T1000 (cell line): ENCODE results near the gene B9D1.

ENCODE experiments used
- DNase-seq: peaks from one replicate; lab custom pipeline; 2025; ENCODE audit warnings: mixed read lengths; lab: John Stamatoyannopoulos, UW

Gene B9D1

DNA sequence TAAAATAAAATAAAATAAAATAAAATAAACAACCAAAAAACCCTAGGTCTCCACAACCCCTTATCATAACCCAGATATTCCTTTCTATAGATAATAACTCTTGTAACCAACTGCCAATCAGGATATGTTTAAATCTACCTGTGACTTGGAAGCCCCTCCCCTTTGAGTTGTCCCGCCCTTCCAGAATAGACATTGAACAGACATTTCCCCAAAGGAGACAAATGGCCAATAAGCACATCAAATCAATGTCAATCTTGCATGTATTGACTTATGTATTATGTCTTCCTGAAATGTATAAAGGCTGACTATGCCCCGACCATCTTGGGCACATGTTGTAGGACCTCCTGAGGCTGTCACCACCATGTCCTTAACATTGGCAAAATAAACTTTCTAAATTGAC is 14.3 kb upstream of the B9D1 start:
- no peak for DNase-seq

DNA sequence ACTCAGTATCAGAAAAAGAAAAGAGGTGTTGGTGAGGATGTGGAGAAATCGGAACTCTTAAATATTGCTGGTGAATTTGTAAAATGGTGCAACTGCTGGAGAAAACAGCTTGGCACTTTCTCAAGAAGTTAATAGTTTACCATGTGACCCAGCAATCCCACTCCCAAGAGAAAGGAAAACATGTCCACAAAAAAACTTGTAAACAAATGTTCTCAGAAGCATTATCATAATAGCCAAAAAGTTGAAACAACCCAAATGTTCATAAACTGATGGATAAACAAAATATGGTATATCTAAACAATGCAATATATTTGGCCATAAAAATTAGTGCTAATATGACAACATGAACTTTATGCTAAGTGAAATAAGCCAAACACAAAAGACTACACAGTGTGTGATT is 13.2 kb upstream of the B9D1 start:
- DNase-seq, result no peak

DNA sequence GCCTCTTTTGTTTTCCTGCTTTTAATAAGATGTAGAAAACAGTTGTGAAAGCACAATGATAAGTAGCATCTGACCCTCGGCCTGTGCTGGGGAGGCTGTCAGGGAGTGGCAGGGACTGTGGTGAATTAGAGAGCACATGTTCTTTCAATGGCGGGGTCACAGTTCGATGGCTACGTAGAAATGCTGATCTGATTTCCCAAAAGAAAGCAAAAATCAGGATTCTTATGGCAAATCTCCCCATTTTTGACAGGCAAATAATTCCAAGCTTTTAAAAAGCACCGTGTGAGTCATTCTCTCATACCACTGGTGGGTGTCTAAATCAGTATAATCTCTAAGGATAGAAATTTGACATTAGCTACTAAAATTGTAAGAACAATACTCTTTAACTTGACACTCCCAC is 11.6 kb upstream of the B9D1 start:
- no peak for DNase-seq

DNA sequence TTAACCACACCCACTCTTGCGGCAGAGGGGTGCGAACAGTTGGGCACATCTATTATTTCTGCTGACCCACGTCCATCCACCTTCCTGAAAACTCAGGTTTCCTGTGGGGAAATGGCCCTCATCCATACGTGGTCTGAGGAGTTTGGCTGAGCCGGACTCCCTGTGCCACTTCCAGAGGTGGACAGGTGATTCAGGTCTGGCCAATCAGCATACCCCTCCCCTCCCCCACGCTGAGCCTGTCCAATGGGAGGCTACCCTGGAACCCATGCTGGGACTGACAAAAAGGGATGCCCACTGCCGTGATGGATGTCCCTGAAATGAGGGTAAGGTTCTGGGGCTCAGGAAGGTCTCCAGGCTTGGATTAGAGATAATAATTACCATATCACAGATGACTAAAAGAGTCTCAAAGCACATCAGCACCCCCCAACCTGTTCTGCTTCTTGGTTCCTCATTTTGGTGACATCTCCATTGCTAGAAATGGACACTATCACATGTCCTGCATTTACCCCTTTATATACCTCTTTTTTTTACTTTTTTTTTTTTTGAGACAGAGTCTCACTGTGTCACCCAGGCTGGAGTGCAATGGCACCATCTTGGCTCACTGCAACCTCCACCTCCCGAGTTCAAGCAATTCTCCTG is 10.5 kb upstream of the B9D1 start:
- DNase-seq, result no peak

DNA sequence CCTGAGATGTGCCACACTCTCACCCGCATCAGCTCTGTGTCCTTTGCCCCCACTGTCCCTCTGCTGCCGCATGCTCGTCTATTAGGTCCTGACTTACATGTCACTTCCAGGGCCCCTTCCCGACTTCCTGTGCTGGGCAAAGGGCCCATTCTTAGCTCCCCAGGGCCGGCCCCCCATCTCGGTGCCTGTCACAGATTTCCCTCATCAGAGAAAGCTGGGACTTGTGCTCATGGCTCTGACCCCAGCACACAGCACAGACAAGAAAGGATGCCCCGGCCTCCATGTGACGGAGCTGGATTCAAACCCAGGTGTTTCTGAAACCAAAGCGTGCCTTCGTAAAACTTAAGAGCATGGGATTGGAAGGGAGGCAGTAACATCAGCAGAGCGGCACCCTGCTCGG is 9.9 kb upstream of the B9D1 start:
- no peak for DNase-seq

DNA sequence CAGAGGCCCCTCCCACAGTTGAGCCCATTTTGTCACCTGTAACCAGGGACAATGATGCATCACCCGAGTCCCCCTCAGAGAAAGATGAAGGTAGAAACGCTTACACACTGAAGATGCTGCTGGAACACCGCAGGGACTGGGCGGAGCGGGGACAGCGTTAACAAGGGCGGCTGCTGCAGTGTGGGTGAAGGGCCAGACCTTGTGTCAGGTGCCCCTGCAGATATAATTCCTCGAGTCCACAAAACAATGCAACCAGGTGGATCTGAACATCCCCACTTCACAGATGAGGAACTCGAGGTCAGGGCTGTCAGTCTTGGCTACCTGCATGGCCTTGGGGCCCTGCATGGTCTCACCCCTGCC is 9.5 kb upstream of the B9D1 start:
- DNase-seq, result no peak

DNA sequence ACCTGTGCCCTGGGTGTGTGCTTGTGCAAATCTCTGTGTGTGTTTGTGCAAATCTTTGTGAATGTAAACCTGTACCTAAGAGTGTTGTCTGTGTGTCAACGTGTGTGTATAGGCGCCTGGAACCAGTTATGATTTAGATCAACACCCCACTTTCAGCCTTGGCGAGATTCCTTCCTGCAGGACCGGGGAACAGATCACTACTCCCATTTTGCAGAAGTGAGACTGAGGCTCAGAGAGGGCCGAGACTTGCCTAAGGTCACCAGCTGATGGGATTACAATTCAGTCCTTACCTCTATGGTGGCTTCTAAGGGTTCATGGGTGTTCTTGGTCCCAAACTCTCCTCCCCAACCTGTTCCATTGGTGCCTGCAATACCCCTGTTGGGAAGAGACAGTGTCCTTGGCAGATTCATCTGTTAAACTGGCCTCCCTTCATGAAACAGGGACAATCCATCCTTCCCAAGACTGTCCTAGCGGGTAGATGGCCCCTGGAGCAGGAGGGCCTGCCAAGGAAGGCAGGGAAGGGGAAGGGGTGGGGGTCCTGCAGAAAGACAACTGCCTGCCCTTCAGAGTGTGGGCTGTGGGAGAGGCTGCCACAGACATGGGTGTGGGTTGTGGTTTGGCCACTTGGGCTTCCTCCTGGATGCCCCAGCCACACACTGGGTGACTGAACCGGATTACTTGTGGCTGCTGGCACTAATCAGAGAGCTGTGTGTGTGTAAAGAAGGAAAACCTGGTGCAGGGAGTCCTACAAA is 8.9 kb upstream of the B9D1 start:
- no peak for DNase-seq

DNA sequence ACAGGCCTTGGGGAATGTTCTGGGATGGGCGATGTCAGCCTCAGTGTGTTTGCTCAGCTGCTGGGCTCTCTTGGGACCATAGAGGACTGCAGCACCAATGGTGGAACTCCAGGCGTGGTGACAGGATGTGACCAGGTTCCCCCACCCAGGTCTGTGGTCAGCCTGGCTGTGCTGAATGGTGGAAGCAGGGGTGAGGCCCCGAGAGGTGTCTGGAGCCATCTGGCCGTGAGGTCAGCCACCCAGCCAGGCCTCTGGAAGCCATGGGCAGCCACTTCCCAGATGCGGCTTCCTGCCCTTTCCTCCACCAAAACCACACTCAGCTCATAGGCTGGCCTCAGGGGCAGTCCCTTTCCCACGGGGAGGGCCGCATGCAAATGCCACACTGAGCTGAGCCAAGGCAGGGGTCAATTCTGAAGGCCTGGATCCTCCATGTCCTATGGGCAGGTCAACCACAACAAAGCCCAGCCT is 8.0 kb upstream of the B9D1 start:
- no peak for DNase-seq

DNA sequence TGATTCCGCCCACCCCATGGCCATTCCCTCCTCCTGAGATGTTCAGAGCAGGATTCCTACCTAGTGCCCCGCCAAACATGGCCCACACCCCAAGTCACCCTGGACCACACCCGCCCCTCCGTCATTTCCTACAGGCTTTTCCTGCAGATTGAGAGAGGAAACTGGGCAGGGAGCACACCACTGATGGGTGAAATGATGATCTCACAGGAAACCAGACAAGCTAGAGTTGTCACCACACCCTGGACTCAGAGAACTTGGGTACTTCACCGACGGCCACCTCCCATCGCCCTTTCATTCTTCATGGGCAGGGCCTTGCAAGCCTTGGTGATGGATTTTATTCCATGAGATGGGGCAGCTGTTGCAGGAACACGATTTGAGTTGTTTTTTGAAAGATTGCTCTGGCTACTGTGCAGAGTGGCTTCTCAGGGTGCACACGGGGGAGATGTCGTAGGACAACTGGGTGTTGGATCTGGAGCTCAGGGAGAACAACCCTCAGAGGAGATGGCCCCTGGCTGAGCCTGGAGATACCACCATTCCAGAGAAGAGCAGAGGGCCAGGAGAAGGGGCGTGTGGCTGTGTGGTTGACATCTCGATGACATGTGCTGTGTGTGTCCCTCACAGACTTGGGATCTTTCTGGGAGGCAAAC is 7.4 kb upstream of the B9D1 start:
- DNase-seq, result no peak

DNA sequence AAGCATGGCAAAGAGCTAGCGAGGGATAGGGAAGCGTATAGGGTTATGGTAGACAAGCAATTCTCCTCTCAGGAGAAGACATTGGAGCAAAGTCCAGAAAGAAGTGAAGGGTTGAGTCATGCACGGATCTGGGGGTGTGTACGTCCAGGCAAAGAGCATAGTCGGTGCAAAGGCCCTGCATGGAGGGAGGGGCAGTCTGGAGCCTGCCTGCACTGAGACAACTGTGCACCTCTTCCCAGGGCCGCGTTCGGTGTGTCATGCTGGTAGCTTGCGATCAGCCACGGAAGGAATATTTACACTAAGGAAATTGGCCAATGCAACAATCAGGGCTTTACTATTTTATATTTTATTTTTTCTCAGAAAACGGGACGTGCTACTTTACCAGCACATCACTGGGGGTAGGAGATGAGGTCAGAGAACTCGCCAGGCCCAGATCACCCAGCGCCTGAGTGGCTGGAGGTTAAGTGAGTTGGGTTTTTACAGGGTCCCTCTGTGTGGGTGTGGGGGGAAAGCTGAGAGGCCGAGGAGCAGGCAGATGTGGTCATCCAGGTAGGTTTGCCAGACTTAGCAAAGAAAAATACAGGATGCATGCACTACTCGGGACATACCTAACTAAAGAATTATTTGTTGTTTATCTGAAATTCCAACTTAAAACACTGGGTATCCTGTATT is 6.7 kb upstream of the B9D1 start:
- no peak for DNase-seq

DNA sequence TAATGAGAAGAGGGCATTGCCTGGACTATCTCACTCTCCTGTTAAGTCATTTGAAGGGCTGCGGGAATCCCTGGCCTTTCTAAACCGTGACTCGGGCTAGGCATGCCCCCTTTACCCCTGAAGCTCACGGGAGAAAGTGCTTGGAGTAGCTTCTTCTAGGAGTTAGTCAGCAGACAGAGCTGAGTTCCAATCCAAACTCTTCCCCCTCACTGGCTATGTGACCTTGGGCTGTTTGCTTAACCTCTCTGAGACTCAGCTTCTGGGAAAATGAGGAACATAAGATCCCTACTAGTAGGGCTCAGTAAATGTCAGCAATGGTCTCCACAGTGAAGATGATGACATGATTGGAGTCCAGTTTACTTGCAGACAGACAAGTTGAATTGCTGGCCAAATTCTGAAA is 5.7 kb upstream of the B9D1 start:
- no peak for DNase-seq

DNA sequence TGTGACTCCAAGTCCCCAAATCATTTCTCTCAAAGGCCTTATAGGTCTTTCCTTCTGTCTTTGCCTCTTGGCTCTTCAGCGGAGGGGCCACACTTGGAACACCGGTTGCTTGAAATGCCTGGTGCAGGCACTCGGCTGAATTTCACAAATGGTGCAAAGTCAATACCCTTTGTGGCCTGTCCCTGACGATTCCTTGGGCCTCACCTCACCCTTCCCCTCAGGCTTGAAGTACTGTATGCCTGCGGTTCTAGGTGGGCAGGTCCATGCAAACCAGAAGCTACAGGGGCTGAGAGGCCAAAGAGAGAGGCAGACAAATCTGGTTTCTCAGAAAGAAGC is 4.1 kb upstream of the B9D1 start:
- DNase-seq, result no peak

DNA sequence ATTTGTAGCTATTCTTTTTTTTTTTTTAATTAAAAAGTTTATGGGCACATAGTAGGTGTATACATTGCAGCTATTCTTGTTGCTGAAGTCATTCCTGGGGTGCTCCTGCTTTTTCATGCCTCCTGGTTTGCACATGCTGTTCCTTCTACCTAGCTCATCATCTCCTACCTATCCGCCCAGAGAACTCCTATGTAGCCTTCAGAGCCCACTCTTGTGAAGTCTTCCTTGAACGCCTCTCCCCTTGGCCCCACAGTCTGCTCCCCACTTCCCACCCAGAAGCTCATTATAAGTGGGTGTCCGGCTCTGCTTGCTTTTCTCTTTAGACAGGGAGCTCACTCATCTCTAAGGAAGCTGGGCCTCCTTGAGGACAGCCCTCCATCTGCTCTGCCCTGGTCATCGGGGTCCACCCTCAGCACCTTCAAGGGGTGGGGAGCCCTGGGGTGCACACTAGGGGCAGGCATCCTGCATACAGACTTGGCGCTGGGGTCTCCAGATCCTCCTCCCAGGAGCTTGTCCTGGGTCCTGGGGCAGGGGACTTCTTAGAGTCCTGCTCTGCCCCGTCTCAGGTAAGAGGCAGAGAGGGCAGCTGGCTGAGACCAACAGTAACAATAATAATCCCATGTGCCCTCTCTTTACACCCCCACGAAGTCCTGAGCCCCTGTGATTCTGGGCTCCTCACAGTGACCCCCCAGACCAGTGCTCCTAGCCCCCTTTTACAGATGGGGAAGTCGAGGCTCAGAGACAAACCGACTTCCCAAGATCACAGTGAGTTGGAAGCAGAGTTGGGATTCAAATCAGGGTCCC is 3.5 kb upstream of the B9D1 start:
- no peak for DNase-seq

DNA sequence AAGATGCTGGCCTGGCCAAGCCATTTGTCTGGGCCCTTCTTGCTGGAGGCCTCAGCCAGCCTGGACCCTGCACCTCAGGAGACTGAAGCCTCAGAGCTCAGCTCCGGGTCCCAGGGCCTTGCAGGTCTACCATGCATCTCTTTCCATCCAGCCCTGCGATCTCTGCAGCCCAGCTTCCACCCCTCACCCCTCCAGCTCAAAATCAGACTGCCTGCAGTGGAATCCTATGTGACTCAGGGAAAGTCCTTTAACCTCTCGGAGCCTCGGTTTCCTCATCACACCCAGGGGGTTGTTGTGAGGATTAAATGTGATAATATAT is 2.9 kb upstream of the B9D1 start:
- no peak for DNase-seq

DNA sequence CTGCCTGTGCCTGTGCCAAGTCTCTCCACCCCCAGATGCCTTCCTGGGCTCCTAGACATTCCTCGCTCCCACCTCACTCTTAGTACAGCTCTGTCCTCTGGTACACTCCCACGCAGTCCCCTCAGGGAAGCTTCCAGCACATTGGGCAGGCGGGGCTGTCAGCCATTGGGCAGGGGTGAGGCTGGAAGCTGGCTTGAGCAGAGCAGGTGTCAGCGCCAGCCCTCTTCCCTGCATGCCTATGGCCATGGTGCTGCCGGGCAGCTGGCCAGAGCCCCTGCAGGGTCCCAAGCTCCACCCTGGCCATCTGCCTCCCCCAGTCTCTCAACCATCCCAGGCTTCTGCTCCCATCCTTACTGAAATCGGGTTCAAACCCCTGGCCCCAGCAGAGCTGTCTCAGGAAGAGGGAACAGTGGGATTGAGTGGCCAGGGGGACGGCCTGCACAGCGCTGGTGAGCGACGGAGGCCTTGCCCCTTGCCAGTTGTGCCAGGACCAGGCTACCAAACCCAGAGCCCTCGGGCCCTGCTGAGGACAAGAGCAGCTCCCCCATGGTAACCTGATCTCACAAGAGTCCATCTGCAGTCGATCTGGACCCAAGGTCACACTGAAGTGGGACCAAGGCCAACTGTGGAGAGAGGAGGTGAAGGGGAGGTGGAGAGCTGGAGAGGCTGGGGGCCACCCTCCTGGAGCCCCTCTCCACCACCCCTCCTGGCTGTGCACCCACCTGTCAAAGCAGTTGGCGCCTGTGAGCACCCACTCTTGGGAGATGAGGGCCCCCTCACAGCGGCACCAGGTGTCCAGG is 2.4 kb upstream of the B9D1 start:
- no peak for DNase-seq

DNA sequence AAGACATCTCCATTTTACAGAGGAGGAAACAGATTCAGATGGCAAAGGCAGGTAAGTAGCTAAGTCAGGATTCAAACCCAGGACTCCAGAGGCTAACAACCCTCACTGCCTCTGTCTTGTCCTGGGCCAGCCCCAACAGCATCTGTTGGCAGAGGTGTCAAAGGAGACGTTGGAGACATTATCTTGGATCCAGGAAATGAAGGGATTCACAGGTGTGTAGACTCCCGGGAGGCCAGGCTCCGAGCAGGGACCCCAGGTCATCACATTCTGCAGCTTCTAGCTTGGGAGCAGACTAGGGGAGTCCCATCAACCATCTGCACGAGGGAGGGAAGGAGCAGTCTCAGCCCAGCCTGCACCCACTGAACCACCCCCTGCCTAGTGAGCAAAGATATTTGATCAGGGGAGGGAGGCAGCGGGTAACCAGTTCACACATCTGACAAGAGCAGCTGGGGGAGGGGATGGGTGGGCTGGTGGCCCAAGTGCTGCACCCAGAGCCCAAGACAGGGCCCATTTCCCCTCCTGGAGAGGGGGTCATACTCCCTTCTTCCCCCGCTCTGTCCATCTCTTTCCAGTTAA is 1.0 kb upstream of the B9D1 start:
- no peak for DNase-seq

DNA sequence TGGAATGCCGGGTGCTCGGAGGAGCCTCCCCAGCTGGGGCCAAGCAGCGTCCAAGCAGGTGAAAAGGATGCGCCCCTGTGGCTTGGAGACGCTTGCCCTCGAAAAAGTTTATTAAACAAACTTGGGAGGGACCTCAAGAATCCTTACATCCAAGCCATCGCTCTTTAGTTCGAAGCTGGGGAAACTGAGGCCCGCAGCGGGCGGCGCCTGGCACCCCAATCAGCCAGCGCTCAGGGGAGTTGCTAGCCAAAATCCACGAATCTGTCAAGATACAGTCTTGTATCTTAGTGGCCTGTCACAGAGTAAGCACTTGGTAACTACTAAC is 553 bp upstream of the B9D1 start:
- no peak for DNase-seq

DNA sequence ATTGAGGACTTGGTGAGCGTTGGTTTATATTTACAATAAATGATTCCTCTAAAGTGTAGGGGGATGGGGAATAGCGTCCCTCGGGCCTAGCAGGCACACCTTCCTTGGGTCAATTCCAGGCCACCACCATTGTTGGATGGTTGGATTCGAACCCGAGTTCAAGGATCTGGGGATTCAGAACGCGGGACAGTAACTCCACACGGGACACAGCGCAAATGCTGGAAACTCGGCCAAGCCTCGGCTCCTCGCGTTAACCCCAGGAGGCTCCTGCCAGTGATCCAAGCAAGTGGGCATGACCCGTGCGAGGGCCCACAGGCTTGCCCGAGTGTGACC is 613 bp downstream of the B9D1 start:
- no peak for DNase-seq

DNA sequence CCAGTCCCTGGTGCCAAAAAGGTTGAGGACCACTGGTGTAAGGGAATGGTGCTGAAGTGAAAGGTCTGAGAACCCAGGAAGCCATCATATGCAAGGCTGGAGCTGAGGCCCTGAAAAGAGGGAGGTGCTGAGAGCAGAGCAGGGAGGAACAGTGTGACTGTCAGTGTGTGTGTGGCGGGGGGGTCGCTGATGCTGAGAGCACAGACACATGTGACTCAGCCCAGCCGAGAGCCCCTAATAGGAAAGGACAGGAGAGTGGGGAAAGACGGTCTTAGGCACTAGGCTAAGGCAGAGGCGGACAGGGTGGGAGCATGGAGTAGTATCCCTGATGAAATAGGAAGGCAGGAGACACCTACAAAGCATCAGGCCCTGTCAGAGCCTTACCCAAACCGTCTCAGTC is 1.2 kb downstream of the B9D1 start:
- no peak for DNase-seq

DNA sequence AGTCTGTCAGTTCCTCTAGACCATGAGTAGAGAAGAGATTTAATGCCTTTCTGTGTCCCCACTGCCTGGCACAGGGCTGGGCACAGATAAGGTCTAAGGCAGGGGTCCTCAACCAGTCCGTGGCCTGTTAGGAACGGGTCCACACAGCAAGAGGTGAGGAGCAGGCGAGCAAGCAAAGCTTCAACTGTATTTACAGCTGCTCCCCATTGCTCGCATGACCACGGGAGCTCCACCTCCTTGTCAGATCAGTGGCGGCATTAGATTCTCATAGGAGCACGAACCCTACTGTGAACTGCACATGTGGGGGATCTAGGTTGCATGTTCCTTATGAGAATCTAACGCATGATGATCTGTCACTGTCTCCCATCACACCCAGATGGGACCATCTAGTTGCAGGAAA is 1.8 kb downstream of the B9D1 start:
- DNase-seq, result no peak

DNA sequence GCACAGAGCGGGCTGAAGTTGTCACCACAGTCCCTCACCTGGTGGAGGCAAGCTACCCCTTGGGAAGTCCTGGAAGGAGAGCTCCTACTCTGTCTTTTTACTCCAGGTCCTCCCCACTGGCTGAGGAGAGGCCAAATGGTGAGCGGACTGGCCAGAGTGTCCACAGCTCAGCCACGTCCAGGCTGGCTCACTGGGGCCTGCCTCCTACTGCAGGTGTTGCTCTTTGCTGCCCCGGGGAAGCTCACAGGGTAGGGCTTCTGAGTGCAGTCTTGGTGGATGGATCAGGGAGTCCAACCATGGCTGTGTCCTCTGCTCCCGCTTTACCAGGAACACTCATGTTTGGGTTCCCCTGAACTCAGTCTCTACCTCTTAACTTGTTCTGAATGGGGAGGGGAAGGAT is 2.7 kb downstream of the B9D1 start:
- DNase-seq, result no peak

DNA sequence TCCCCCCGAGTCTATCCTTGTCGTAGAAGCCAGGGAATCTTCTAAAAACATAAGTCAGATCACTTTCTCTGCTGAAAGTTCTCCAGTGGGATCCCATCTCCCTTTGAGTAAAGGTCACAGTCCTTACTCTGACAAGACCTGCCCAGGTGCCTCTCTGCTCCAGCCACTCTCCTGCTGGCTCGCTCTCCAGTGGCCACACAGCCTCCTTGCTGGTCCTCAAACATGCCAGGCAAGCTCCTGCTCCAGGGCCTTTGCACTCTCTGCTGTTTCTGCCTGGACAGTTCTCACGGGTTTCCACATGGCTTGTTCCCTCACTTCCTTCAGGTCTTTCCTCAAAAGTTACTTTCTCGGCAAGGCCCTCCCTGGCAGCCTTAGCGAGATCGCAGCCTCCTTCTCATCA is 3.4 kb downstream of the B9D1 start:
- no peak for DNase-seq
